ENCODE results near the gene GPRC5A.
A peak's percentile ranks its signal among the peaks of the same experiment; 100 is the strongest.
"Not testable (repeated sequence)": the region's sequence is repeated elsewhere in the genome, so short reads cannot be mapped to it uniquely, and the experiment has no call there.

Gene GPRC5A

GRCh38 chr12:12891080-12891880 lies at the start of gene GPRC5A:
Gene GPRC5A (plus strand): TSS chr12:12891562. CDS start chr12:12908250, 16,688 bp downstream.
- DNase-seq: peak; percentile 34

GRCh38 chr12:12845794-12846243 lies 45.5 kb upstream of the GPRC5A start:
- no peak for DNase-seq

GRCh38 chr12:12846780-12847179 lies 44.6 kb upstream of the GPRC5A start:
- DNase-seq: not testable (repeated sequence)

- DNase-seq: no peak
These were observed 37.9 kb upstream of the GPRC5A start for GRCh38 chr12:12853435-12853834.

GRCh38 chr12:12859690-12860089 lies 31.7 kb upstream of the GPRC5A start:
- no peak for DNase-seq

GRCh38 chr12:12864243-12864642 lies 27.1 kb upstream of the GPRC5A start:
- no peak for DNase-seq

GRCh38 chr12:12868477-12869235 lies 22.7 kb upstream of the GPRC5A start:
- DNase-seq: no peak

GRCh38 chr12:12870465-12870864 lies 20.9 kb upstream of the GPRC5A start:
- DNase-seq: no peak

GRCh38 chr12:12871587-12872138 lies 19.7 kb upstream of the GPRC5A start:
- no peak for DNase-seq

GRCh38 chr12:12872139-12872933 lies 19.0 kb upstream of the GPRC5A start:
- DNase-seq: no peak

- no peak for DNase-seq
These were observed 18.5 kb upstream of the GPRC5A start for GRCh38 chr12:12872934-12873275.

- no peak for DNase-seq
These were observed 17.3 kb upstream of the GPRC5A start for GRCh38 chr12:12874029-12874428.

- not testable (repeated sequence) for DNase-seq
These were observed 16.1 kb upstream of the GPRC5A start for GRCh38 chr12:12875301-12875700.

GRCh38 chr12:12877153-12877768 lies 14.1 kb upstream of the GPRC5A start:
- DNase-seq: no peak

GRCh38 chr12:12877781-12878455 lies 13.4 kb upstream of the GPRC5A start:
- DNase-seq: no peak

GRCh38 chr12:12880537-12880936 lies 10.8 kb upstream of the GPRC5A start:
- DNase-seq: no peak

GRCh38 chr12:12881151-12881909 lies 10.0 kb upstream of the GPRC5A start:
- DNase-seq: no peak

GRCh38 chr12:12882288-12882687 lies 9.1 kb upstream of the GPRC5A start:
- DNase-seq: no peak

- DNase-seq: no peak
These were observed 7.9 kb upstream of the GPRC5A start for GRCh38 chr12:12883369-12884001.

GRCh38 chr12:12885096-12885792 lies 6.1 kb upstream of the GPRC5A start:
- no peak for DNase-seq

Data from stimulated activated CD4-positive, alpha-beta T cell treated with anti-CD3 and anti-CD28 coated beads, Interleukin-4, amount 100 ng/mL, for 1 hour (primary cell).